ENCODE data around the gene NAA38.

The NAA38 gene

GRCh38 chr17:7856811-7857712 is at the start of gene NAA38:
Gene NAA38 (minus strand): TSS chr17:7857559. CDS start chr17:7857463, 96 bp downstream.
- FAIRE-seq, result peak; percentile 86

- no peak for FAIRE-seq
These were observed 46.1 kb upstream of the NAA38 start for GRCh38 chr17:7903154-7904103.

- FAIRE-seq, result no peak
These were observed 40.4 kb upstream of the NAA38 start for GRCh38 chr17:7897773-7898172.

GRCh38 chr17:7897090-7897489 is 39.7 kb upstream of the NAA38 start:
- FAIRE-seq, result no peak

GRCh38 chr17:7894866-7895265 is 37.5 kb upstream of the NAA38 start:
- FAIRE-seq, result no peak

GRCh38 chr17:7894226-7894625 is 36.9 kb upstream of the NAA38 start:
- FAIRE-seq, result no peak

- no peak for FAIRE-seq
These were observed 36.0 kb upstream of the NAA38 start for GRCh38 chr17:7893187-7893880.

- no peak for FAIRE-seq
These were observed 32.0 kb upstream of the NAA38 start for GRCh38 chr17:7889166-7889955.

GRCh38 chr17:7888184-7888920 is 31.0 kb upstream of the NAA38 start, which contains the start of gene CHD3:
Gene CHD3 (plus strand): TSS chr17:7888789. CDS start chr17:7889001, 212 bp downstream.
- FAIRE-seq, result no peak

GRCh38 chr17:7887482-7888183 is 30.3 kb upstream of the NAA38 start:
- peak; percentile 45 for FAIRE-seq

- FAIRE-seq, result no peak
These were observed 29.7 kb upstream of the NAA38 start for GRCh38 chr17:7887038-7887481.

GRCh38 chr17:7886227-7887037 is 29.1 kb upstream of the NAA38 start:
- no peak for FAIRE-seq

- FAIRE-seq, result no peak
These were observed 28.2 kb upstream of the NAA38 start for GRCh38 chr17:7885367-7886226.

- FAIRE-seq, result no peak
These were observed 27.4 kb upstream of the NAA38 start for GRCh38 chr17:7884581-7885366.

GRCh38 chr17:7883781-7884386 is 26.5 kb upstream of the NAA38 start:
- no peak for FAIRE-seq

GRCh38 chr17:7882629-7883028 is 25.3 kb upstream of the NAA38 start:
- FAIRE-seq, result no peak

GRCh38 chr17:7882068-7882467 is 24.7 kb upstream of the NAA38 start:
- no peak for FAIRE-seq
